GM12875 (cell line): ENCODE data around the gene GNRH2.

Source experiments
- H3K4me3 ChIP-seq: one replicate; pipeline ENCODE4 v1.5.1; 2011; ENCODE audit warnings: low read depth, low read length, control low read depth
- CTCF ChIP-seq: IDR thresholded peaks from 2 replicates; pipeline ENCODE4 v1.5.1; 2011; ENCODE audit warnings: low read depth, mild to moderate bottlenecking, control low read depth, inconsistent platforms, low read length, moderate library complexity, borderline replicate concordance; ENCODE audit not compliant: insufficient read depth

GNRH2 gene

DNA sequence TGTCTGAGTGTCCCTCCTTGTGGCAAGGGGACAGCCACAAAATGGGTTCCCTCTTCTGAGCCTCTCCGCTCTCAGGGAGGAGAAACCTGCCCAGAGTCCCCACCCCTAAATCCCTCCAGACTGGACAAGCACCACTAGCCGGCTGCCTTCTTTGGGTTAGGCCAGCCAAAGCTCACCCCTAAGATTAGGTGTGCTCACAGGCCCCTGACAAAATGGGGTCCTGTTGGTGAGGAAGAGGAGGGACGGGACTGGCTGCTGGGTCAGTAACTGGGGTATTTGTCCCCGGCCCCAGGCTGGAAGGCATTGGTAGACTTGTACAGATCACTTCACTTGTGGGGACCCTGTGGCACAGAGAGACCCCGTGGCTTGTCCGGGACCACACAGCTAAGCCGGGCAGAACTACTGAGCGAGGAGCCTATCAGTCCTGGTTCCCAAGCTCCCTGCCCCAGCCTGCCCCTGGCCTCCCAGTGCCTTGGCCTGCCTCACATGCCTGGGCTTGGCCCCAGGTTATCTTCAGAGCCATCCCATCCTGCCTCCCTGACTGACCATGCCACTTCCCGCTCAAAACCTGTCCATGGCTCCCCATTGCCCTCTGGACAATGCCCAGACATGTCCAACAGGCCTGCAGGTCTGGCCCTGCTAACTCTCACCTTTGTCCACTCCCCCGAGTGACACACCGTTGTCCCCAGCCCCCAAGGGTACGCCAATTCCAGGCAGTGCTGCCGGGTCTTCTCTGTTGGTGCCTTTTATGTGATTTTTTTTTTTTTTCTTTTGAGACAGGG, 51.6 kb downstream of the GNRH2 start:
- H3K4me3 ChIP-seq: no peak overlapping the region
- TF ChIP-seq CTCF: no peak
